ENCODE data around the gene KREMEN2. TPM values are rescaled to one million over a fixed set of nuclear protein-coding genes. Genes with fewer than 3 reads are reported as not detected.

The KREMEN2 gene
- total and polyA plus RNA-seq, 9 of the 15 experiments (the other 6 are each of a cell fraction or from before 2014, with no cell fraction given): 0.04 to 7.7 (median 1.5) TPM; not detected in 1

DNA sequence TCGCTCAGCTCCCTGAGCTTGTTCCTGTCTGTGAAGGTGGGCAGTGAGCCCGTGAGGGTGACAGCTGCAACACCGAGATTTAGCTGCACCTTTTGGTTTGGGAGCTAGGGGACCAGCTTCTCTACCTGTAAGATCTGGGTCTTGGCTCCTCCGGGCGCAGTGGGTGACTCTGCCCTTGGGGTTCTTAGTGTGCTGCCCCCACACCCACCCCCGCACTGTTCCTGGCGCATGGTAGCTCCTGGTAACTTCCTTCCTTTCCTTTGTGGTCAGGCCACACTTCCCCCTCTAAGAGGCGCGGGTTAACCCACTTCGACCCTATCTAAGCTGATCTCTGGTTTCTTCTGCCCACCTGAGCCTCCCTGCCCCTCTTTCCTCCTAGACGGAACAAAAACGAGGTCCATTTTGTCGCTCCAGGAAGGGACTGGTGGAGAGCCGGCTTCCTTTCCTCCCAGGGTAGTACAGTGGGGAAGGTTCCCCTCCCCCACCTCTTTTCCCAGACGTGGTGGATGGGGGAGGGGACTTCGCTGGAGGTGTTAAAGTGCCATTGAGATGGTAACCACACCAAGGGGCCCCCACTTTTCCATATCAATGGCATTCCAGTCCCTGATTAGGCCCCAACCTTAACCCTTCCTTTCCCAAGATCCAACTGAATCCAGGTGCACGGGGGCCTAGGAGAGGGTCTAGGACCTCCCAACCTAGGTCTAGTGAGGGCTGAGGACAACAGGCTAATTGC is 44.0 kb downstream of the KREMEN2 start (continued):
- peak; percentile 35; the same call in 1 of the 2 replicates for TF ChIP-seq KLF16 (IDR thresholded peaks at IDR 0.05)
- TF ChIP-seq, protein P1, sequence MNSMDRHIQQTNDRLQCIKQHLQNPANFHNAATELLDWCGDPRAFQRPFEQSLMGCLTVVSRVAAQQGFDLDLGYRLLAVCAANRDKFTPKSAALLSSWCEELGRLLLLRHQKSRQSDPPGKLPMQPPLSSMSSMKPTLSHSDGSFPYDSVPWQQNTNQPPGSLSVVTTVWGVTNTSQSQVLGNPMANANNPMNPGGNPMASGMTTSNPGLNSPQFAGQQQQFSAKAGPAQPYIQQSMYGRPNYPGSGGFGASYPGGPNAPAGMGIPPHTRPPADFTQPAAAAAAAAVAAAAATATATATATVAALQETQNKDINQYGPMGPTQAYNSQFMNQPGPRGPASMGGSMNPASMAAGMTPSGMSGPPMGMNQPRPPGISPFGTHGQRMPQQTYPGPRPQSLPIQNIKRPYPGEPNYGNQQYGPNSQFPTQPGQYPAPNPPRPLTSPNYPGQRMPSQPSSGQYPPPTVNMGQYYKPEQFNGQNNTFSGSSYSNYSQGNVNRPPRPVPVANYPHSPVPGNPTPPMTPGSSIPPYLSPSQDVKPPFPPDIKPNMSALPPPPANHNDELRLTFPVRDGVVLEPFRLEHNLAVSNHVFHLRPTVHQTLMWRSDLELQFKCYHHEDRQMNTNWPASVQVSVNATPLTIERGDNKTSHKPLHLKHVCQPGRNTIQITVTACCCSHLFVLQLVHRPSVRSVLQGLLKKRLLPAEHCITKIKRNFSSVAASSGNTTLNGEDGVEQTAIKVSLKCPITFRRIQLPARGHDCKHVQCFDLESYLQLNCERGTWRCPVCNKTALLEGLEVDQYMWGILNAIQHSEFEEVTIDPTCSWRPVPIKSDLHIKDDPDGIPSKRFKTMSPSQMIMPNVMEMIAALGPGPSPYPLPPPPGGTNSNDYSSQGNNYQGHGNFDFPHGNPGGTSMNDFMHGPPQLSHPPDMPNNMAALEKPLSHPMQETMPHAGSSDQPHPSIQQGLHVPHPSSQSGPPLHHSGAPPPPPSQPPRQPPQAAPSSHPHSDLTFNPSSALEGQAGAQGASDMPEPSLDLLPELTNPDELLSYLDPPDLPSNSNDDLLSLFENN (IDR thresholded peaks at IDR 0.05; ENCODE audit: low read depth in 2 of 2, low read length in 2 of 2): 0 out of 4 replicates have a peak, but pooled peaks of 1 of the 2 experiments have one; percentile 11
- peak; percentile 70 for TF ChIP-seq EP400 (IDR thresholded peaks at IDR 0.05)
- TF ChIP-seq GATA2 (CRISPR knock-in tag; IDR thresholded peaks at IDR 0.05): peak; percentile 32
- peak; percentile 49; the same call in 1 of the 2 replicates for TF ChIP-seq BACH1 (tag; IDR thresholded peaks at IDR 0.05)
- peak; percentile 61 for TF ChIP-seq BRD9 (IDR thresholded peaks at IDR 0.05; ENCODE audit: low read depth, partially characterized antibody)
- TF ChIP-seq, protein P2, sequence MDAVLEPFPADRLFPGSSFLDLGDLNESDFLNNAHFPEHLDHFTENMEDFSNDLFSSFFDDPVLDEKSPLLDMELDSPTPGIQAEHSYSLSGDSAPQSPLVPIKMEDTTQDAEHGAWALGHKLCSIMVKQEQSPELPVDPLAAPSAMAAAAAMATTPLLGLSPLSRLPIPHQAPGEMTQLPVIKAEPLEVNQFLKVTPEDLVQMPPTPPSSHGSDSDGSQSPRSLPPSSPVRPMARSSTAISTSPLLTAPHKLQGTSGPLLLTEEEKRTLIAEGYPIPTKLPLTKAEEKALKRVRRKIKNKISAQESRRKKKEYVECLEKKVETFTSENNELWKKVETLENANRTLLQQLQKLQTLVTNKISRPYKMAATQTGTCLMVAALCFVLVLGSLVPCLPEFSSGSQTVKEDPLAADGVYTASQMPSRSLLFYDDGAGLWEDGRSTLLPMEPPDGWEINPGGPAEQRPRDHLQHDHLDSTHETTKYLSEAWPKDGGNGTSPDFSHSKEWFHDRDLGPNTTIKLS (IDR thresholded peaks at IDR 0.05; ENCODE audit: borderline replicate concordance, low read depth): peak; percentile 29; the same call in 1 of the 2 replicates
- TF ChIP-seq, protein P3, sequence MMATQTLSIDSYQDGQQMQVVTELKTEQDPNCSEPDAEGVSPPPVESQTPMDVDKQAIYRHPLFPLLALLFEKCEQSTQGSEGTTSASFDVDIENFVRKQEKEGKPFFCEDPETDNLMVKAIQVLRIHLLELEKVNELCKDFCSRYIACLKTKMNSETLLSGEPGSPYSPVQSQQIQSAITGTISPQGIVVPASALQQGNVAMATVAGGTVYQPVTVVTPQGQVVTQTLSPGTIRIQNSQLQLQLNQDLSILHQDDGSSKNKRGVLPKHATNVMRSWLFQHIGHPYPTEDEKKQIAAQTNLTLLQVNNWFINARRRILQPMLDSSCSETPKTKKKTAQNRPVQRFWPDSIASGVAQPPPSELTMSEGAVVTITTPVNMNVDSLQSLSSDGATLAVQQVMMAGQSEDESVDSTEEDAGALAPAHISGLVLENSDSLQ (IDR thresholded peaks at IDR 0.05): 0 out of 2 replicates have a peak, but pooled peaks have one; percentile 32
- TF ChIP-seq CSDE1 (IDR thresholded peaks at IDR 0.05): 0 out of 4 replicates have a peak, but pooled peaks of 1 of the 2 experiments have one; percentile 43
- TF ChIP-seq ETV6 (IDR thresholded peaks at IDR 0.05; ENCODE audit: borderline replicate concordance in 1 of 2, low read depth in 2 of 2, low read length in 1 of 2): peak; percentile 57 to 87
- TF ChIP-seq ETV6 (CRISPR knock-in tag; IDR thresholded peaks at IDR 0.05; ENCODE audit: borderline replicate concordance): no peak
- TF ChIP-seq L3MBTL2 (IDR thresholded peaks at IDR 0.05): no peak
- TF ChIP-seq CHD2 (IDR thresholded peaks at IDR 0.05; ENCODE audit: low read depth, low read length): peak; percentile 74; the same call in 1 of the 2 replicates
- TF ChIP-seq ZNF583 (CRISPR knock-in tag; IDR thresholded peaks at IDR 0.05): 0 out of 2 replicates have a peak, but pooled peaks have one; percentile 35
- TF ChIP-seq ZNF197 (CRISPR knock-in tag; IDR thresholded peaks at IDR 0.05; ENCODE audit: low read depth): peak; percentile 79; the same call in 1 of the 2 replicates
- TF ChIP-seq IRF2 (CRISPR knock-in tag; IDR thresholded peaks at IDR 0.05): no peak
- TF ChIP-seq, protein P4, sequence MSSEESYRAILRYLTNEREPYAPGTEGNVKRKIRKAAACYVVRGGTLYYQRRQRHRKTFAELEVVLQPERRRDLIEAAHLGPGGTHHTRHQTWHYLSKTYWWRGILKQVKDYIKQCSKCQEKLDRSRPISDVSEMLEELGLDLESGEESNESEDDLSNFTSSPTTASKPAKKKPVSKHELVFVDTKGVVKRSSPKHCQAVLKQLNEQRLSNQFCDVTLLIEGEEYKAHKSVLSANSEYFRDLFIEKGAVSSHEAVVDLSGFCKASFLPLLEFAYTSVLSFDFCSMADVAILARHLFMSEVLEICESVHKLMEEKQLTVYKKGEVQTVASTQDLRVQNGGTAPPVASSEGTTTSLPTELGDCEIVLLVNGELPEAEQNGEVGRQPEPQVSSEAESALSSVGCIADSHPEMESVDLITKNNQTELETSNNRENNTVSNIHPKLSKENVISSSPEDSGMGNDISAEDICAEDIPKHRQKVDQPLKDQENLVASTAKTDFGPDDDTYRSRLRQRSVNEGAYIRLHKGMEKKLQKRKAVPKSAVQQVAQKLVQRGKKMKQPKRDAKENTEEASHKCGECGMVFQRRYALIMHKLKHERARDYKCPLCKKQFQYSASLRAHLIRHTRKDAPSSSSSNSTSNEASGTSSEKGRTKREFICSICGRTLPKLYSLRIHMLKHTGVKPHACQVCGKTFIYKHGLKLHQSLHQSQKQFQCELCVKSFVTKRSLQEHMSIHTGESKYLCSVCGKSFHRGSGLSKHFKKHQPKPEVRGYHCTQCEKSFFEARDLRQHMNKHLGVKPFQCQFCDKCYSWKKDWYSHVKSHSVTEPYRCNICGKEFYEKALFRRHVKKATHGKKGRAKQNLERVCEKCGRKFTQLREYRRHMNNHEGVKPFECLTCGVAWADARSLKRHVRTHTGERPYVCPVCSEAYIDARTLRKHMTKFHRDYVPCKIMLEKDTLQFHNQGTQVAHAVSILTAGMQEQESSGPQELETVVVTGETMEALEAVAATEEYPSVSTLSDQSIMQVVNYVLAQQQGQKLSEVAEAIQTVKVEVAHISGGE (CRISPR knock-in tag; IDR thresholded peaks at IDR 0.05): peak in 1 of 3 experiments; percentile 92; a peak in 2 of 6 replicates

All from K562 (cell line).